T follicular helper cell (primary cell): ENCODE results near the gene USP21.

Experiments used
- DNase-seq: peaks from one replicate; pipeline ENCODE4 v3.0.0-alpha.2; 2020; ENCODE audit warnings: low read depth

USP21 gene

GRCh38 chr1:161171696-161172095, 12.4 kb downstream of the USP21 start:
- DNase-seq, result no peak

DNA sequence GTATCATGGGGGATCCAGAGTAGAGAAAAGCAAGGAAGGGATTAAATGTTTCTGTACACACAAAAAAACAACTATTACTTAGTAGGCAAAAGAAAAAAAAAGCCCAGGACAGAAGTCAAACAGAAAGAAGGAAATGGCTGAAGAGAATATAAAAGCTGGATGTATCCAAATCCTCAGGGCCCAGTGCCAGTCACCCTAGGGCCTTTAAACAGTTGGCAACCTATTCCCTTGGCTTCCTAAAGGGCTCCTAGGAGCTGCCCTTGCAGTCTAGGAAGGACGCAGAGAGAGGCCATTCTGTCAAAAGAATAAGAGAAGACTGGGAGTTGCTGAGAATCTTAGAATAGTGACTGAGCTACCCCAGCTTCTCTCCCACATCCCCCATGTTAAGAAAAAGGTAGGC, 13.0 kb downstream of the USP21 start:
- no peak for DNase-seq

GRCh38 chr1:161172776-161173376, 13.6 kb downstream of the USP21 start:
- no peak for DNase-seq

DNA sequence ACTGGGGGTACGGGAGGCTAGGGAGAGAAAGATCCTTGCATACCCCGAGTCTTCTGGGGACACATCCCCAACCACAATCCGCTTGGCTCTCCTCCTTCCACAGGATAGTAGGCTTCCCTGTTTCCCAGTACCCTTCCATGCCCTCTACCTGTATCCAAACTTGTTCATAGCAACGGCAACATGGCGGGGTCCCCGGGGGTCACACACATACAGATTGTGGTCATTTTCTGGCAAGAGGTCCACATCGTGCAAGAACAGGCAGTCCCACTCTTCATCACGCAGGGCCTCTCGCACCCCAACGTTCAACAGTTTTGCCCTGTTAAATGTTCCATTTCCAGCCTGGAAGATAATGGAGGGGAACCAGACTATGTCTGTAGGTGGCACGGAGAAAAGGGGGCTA, 14.4 kb downstream of the USP21 start:
- DNase-seq, result no peak

GRCh38 chr1:161174911-161175310, 15.6 kb downstream of the USP21 start:
- no peak for DNase-seq

DNA sequence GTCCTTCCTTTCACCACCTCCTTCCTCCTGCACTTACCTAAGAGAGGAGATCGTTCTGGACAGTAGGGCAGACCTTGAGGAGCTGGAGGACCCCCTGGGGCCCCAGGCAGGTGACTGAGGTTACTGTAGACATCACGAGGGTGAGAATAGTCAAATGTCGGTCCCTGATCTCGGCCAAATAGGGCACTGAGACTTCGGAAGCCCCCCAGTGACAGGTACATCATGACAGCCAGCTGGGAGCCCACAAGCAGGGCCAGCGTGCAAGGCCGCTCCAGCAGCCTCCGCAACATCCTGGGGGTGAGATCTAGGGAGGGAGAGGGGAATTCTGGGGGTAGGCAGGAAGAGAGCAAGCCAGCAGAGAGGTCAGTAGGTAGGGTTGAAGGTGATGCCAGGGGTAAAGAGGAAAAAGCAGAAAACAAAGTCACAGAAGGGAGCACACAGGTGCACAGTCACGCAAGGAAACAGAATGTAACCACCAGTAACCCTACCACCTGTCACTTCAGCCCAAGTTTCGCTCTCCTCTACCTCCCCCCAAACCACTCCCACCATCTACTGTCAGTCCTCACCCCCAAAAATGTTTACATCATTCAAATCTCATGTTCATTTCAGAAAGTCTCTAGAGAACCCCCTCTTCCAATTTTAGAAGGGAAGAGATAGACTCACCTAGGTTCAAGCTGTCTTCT, 16.6 kb downstream of the USP21 start:
- no peak for DNase-seq

DNA sequence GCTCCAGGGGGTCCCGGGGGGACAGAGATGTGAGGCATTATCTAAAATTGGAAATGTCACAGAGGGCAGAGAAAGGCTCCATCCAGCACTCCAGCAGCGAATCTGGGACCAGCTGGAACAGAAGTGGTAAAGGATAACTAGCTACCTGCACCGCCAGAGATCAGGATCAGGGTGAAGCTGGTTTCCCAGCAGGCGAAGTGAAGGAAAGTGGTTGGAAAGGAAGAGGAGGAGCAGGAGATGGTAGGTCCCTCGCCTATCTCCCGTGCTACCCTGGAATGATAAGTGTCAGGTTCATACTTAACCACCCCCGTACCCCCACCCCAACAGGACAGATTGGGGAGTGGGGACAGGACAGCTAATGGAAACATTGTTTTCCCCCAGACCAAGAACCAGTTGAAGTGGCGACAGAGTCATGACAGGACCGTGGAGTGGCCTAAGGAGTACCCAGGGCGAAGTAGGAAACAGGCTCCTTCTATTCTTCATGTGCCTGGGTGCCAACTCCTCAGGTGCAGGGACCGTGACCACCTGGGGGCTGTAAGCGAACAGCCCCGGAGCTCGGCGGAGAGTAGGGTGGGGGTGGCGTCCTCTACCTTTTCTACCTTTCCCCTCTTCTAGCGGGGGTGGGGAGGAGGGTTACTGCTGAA, 17.3 kb downstream of the USP21 start:
- DNase-seq, result no peak

DNA sequence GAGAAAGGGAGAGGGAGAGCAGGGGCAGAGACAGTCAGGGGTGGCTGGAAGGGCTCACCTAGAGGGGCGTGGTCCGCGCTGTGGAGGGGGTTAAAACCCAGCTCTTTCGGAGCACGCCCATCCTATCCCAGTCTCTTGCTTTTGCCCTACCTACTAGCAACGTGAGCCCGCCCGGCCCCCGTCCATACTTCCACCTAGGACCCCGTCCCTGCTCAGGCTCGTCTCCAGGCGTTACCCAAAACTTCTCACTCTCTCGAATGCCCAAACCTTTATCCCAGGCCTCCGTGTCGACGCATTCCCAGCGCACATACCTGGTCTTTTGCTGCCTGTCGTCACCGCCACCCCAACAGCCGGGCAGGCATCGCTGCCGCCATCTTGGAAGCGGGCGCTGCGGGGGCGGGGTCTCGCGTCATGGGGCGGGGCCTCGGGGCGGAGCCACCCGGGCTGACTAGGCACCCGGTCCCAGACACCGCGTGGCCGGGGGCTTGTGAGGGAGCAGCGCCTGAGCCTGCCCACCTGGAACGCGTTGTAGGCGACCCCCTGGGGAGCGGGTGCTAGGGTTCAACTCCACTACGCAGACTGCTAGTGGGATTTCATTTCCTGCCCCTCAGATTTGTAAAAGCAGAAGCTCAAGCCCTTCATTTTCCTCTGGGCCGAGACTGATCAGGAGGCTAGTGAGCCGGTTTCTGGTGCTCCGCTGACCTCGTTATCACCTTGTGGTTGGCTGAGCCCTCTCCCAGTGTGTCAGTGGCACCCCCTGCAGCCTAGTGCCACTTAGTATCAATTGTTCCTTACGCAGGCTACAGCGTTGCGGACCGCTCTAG, 18.0 kb downstream of the USP21 start, which contains the start of gene B4GALT3:
B4GALT3 (minus strand) TSS at position 396 of the 824 bp plus-strand sequence. CDS start 1,447 bp downstream, outside the sequence.
- peak; percentile 88 for DNase-seq

- no peak for DNase-seq
Observed at GRCh38 chr1:161177936-161178244, 18.6 kb downstream of the USP21 start.

GRCh38 chr1:161179698-161180097, 20.4 kb downstream of the USP21 start:
- DNase-seq, result no peak

GRCh38 chr1:161180639-161181038, 21.3 kb downstream of the USP21 start:
- no peak for DNase-seq

DNA sequence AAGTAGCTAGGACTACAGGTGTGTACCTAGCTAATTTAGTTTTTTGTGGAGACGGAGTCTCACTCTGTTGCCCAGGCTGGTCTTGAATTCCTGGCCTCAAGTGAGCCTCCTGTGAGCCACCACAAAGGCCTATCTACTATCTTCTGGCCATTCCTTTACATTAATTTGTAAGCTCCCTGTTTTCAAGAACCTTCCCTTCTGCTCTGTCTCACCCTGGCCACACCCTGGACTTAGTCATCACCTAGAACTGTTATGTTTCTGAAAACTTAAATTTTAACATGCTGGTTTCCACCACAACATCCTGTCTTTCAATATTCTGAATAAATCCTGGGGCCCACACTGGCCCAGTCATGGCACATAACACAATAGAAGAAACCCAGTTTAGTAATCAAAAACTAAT, 22.9 kb downstream of the USP21 start:
- DNase-seq, result peak; percentile 27

GRCh38 chr1:161185282-161185682, 26.0 kb downstream of the USP21 start:
- DNase-seq, result peak; percentile 75

DNA sequence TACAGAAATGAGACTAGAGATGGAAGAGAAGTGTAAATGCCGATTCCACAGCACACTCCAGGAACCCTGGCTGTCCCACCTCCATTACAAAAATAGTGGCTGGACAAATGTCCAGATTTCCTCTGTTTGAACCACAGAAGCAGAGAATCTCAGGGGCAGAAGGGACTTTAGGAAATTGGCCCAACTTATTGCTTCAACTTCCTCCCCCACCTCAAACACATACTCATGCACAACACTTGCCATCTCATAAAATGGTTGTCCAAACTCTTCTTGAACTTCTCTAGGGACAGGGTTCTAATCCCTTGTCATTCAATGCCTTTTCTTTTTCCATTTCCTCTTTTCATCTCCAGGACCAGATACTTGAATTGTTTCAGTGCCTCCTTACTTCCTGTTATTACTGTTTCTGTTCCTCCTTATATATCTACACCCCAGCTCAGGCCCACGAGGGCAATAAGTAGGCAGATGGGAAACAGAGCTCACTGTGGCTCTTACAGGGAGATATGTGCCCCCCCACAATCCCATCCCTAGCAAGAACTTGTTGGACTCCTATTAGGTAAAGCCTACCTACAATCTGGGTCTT, 26.5 kb downstream of the USP21 start:
- DNase-seq, result no peak

DNA sequence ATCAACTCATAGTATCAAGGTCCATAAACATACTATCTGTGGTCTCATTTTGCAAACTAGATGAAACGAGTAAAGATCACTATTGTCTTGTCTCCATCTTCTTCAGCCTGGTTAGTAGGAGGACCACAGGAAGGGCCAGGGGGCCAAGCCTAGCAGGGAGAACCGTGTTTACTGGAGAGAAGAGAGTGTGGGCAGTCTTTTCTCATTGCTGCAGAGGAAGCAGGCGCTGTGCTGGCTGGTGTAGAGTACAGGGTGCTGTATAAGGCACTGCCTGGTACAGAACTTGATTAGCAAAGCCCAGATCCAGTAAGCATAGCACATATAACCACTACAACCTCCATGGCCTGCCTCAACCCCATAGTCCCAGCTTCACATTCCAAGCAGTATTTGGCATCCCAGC, 28.0 kb downstream of the USP21 start:
- no peak for DNase-seq

GRCh38 chr1:161188381-161188780, 29.1 kb downstream of the USP21 start:
- DNase-seq, result no peak

- no peak for DNase-seq
Observed at GRCh38 chr1:161189036-161189435, 29.7 kb downstream of the USP21 start.

DNA sequence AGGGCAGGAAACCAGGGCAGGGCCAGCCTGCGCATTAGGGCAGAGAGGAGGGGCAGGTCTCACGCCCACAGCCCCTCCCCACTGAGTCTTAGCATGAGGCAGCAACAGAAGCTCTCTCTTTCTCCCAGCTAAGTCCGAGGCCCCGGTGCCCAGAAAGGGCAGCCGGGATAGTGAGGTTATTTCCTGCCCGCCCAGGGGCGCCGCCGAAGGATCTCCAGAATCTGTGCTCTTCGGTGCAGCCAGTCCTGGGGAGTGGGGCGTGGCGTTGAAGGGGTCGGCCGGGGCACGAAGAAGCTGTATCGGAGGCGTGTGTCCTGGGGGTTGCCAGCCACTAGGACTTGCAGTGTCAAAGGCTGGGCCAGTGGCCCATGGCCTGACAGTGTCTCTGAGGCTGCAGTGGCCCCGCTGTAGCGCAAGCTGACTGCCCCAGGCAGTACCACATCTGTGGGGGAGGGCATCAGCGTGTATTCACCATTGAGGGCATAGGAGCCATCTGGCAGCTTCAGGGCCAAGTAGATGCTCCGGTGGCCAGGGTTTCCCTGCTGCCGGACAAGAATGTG, 31.7 kb downstream of the USP21 start:
- DNase-seq, result no peak

DNA sequence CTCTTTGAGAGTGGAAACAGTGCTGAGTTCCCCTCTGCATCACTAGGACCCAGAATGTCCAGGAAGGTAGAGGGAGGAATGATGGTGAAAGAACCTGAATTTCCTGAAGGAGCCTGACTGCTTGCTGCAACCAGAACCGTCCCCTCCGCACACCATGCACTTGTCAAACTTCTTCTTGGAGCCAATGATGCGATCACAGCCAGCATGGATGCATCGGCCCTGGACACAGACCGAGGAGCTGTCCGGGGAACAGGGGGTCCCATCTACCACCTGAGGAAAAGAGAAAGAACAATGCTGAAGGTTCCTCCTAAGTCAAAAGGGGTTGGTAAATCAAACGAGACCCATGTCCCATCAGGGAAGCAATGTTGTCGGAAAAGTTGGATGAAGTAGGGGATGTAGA, 32.7 kb downstream of the USP21 start:
- DNase-seq, result no peak

GRCh38 chr1:161192476-161193465, 33.5 kb downstream of the USP21 start:
- DNase-seq, result peak; percentile 49
